Epithelial cell of proximal tubule (primary cell): ENCODE results near the gene OR5H1. TPM values are rescaled to one million over a fixed set of nuclear protein-coding genes. Genes with fewer than 3 reads are reported as not detected.
"Not testable (repeated sequence)": the region's sequence is repeated elsewhere in the genome, so short reads cannot be mapped to it uniquely, and the experiment has no call there.

ENCODE experiments used
- DNase-seq: peaks from one replicate; pipeline ENCODE4 v3.0.0-alpha.2; 2011; ENCODE audit warnings: low read depth
- H3K4me3 ChIP-seq: 2 replicates; pipeline ENCODE4 v1.5.1; 2011; ENCODE audit warnings: low read depth, mild to moderate bottlenecking, low read length
- CTCF ChIP-seq: conservative IDR thresholded peaks from 2 replicates; pipeline ENCODE4 v1.5.1; 2012; ENCODE audit warnings: low read depth, mild to moderate bottlenecking, low read length
- total RNA-seq: library from RNA; depleted of rRNA; stranded (reverse); fragments of >200 nt; gene quantifications from 2 replicates; pipeline ENCODE4 v1.2.3, GENCODE V29; 2015

Gene OR5H1
- total RNA-seq, 1 donor from 2014 or later, result not detected

GRCh38 chr3:98114264-98114663, 16.3 kb upstream of the OR5H1 start:
- H3K4me3 ChIP-seq, result no peak overlapping the region
- no peak for TF ChIP-seq CTCF
- no peak for DNase-seq

GRCh38 chr3:98115717-98116116, 14.8 kb upstream of the OR5H1 start:
- DNase-seq, result no peak
- H3K4me3 ChIP-seq, result no peak overlapping the region
- TF ChIP-seq CTCF, result no peak

- no peak for TF ChIP-seq CTCF
- DNase-seq, result no peak
- no peak overlapping the region for H3K4me3 ChIP-seq
Observed at GRCh38 chr3:98136631-98137030, 6.1 kb downstream of the OR5H1 start.

GRCh38 chr3:98137826-98138557, 7.5 kb downstream of the OR5H1 start:
- not testable (repeated sequence) for H3K4me3 ChIP-seq, DNase-seq

GRCh38 chr3:98140531-98140930, 10.0 kb downstream of the OR5H1 start:
- DNase-seq, result no peak
- no peak for TF ChIP-seq CTCF
- H3K4me3 ChIP-seq, result no peak overlapping the region

- no peak for DNase-seq
- no peak within 1 kb of the TSS for H3K4me3 ChIP-seq
- TF ChIP-seq CTCF, result no peak
Observed at GRCh38 chr3:98147179-98147578, 16.7 kb downstream of the OR5H1 start, which contains the start of gene OR5H14. OR5H14 (plus strand) TSS chr3:98147479; CDS start chr3:98149386, 1,907 bp downstream.

- H3K4me3 ChIP-seq, result no peak overlapping the region
- TF ChIP-seq CTCF, result no peak
- DNase-seq, result no peak
Observed at GRCh38 chr3:98148751-98149150, 18.2 kb downstream of the OR5H1 start.

- not testable (repeated sequence) for H3K4me3 ChIP-seq, DNase-seq
Observed at GRCh38 chr3:98149456-98149855, 18.9 kb downstream of the OR5H1 start.
